Measurements from ENCODE around the gene TECR.

The TECR gene, protein sequence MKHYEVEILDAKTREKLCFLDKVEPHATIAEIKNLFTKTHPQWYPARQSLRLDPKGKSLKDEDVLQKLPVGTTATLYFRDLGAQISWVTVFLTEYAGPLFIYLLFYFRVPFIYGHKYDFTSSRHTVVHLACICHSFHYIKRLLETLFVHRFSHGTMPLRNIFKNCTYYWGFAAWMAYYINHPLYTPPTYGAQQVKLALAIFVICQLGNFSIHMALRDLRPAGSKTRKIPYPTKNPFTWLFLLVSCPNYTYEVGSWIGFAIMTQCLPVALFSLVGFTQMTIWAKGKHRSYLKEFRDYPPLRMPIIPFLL

GRCh38 chr19:14529254-14530004 is at the start of gene TECR:
TSS of gene TECR (plus strand) at chr19:14529594. CDS start at chr19:14529697, 103 bp downstream.
- H3K36me3 ChIP-seq (ENCODE audit: insufficient read depth, low read length), result peaks cover 5% of the 10 kb centered on the region
- H3K4me3 ChIP-seq (ENCODE audit: low read length), result peak within 1 kb of the TSS; percentile 71
- peaks cover 9% of the 10 kb centered on the region for H3K4me1 ChIP-seq (ENCODE audit: insufficient read depth, low read length)
- H3K27me3 ChIP-seq (ENCODE audit: insufficient read depth, low read length), result no peaks in the 10 kb centered on the region
- H3K9me3 ChIP-seq (ENCODE audit: low read length), result no peaks in the 10 kb centered on the region
- H2AFZ ChIP-seq (ENCODE audit: low read depth, low read length), result peak within 1 kb of the TSS; percentile 58

DNA sequence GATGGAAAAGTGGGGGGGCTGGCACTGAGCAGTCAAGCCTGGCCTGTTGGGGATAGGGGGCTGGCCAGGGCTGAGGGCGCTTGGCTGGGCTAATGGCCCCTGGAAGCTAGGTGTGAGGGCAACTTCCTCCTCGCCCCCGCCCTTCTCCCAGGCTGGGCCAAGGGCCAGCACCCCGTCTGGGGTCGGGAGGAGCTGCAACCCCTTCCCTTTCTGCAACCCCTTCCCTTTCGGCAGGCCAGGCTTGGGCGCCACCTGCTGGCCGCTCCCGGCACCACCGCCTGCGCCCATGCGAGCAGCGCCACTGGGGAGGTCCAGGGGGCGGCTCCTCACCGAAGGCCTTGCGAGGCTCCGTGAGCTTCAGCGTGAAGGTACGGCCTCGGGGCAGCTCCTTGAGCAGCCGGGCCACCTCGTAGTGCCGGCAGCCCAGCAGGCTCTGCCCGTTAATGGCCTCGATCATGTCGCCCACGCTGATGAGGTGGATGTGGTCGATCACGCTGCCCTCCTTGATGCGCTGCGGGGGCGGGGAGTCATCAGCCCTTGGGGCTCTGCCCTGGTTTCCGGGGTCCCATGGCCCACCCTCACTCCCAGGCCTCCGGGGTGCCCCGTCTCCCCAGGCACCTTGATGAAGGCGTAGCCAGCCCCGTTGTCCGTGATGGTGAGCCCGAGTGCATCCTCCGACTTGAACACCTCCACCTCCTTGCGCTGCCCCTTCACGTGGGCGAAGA is 49.3 kb upstream of the TECR start:
- peaks cover 7% of the 10 kb centered on the region for H3K4me1 ChIP-seq (ENCODE audit: insufficient read depth, low read length)

GRCh38 chr19:14480700-14481079 is 48.7 kb upstream of the TECR start:
- Histone ChIP-seq H3K4me1 (ENCODE audit: insufficient read depth, low read length) (peaks cover 4% of the 10 kb centered on the region), H3K27me3 (ENCODE audit: insufficient read depth, low read length) (no peaks in the 10 kb centered on the region), H3K9me3 (ENCODE audit: low read length) (no peaks in the 10 kb centered on the region), H3K4me3 (ENCODE audit: low read length) (no peak overlapping the region), H2AFZ (ENCODE audit: low read depth, low read length) (no peak overlapping the region), H3K36me3 (ENCODE audit: insufficient read depth, low read length) (peaks cover 24% of the 10 kb centered on the region)

More for the DNA sequence above, 49.3 kb upstream of the TECR start:
- Histone ChIP-seq H3K27me3 (ENCODE audit: insufficient read depth, low read length) (no peaks in the 10 kb centered on the region), H3K4me3 (ENCODE audit: low read length) (no peak overlapping the region), H3K9me3 (ENCODE audit: low read length) (no peaks in the 10 kb centered on the region), H3K36me3 (ENCODE audit: insufficient read depth, low read length) (peaks cover 24% of the 10 kb centered on the region), H2AFZ (ENCODE audit: low read depth, low read length) (no peak overlapping the region)

DNA sequence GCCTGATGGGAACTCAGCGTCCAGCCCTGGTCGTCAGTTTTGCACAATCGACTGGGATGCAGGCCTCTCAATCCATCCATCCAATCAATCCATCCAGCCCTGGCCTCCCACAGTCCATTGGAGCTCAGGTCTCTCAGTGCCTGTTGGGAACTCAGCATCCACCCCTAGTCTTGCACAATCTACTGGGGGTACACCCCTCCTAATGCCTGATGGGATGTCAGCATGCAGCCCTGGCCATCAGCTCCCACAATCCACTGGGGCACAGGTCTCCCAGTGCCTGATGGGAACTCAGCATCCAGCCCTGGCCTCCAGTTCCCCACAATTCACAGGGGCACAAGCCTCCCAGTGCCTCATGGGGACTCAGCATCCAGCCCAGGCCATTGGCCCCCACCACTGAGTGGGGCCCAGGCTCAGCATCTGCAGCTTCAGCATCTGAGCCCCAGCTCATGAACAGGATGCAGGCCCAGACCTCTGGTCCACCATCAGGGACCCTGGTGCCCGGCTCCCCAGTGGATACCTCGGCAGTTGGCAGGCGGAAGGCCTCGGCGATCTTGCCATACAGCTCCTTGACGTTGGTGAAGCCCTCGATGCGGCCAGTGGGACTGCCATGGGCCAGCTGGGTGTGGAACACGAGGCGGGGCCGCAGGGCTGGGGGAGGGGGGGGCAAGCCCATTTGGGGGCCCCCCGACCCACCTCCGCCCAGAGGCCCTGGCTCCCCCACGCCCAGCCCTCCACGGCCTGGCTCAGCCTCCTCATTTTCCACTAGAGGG is 47.0 kb upstream of the TECR start:
- no peaks in the 10 kb centered on the region for H3K4me1 ChIP-seq (ENCODE audit: insufficient read depth, low read length)
- H2AFZ ChIP-seq (ENCODE audit: low read depth, low read length), result no peak overlapping the region
- peaks cover 27% of the 10 kb centered on the region for H3K36me3 ChIP-seq (ENCODE audit: insufficient read depth, low read length)
- no peaks in the 10 kb centered on the region for H3K9me3 ChIP-seq (ENCODE audit: low read length)
- H3K4me3 ChIP-seq (ENCODE audit: low read length), result no peak overlapping the region
- no peaks in the 10 kb centered on the region for H3K27me3 ChIP-seq (ENCODE audit: insufficient read depth, low read length)

DNA sequence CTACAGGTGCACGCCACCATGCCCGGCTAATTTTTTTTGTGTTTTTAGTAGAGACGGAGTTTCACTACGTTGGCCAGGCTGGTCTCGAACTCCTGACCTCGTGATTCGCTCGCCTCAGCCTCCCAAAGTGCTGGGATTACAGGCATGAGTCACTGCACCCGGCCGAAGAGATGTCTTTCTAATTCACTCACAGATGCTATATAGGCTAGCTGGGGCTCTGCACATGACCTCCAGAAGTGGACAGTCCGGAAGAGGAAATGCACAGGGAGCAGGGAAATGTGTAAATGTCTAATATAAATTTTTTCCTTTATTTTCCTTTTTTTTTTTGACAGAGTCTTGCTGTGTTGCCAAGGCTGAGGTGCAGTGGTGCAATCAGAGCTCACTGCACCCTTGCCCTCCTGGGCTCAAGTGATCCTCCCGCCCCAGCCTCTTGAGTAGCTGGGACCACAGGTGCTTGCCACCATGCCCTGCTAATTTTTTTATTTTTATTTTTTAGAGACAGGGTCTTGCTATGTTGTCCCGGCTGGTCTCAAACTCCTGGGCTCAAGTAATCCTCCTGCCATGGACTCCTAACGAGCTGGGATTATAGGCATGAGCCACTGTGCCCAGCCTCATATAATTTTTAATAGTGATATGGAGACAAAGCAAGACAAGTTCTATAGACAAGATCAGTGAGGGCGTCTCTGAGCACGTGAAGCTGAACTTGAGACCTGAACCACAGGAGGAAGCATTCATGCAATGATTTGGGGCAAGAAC is 41.8 kb upstream of the TECR start:
- Histone ChIP-seq H3K4me3 (ENCODE audit: low read length) (no peak overlapping the region), H3K9me3 (ENCODE audit: low read length) (no peaks in the 10 kb centered on the region), H2AFZ (ENCODE audit: low read depth, low read length) (no peak overlapping the region), H3K4me1 (ENCODE audit: insufficient read depth, low read length) (no peaks in the 10 kb centered on the region), H3K36me3 (ENCODE audit: insufficient read depth, low read length) (peaks cover 22% of the 10 kb centered on the region), H3K27me3 (ENCODE audit: insufficient read depth, low read length) (no peaks in the 10 kb centered on the region)

DNA sequence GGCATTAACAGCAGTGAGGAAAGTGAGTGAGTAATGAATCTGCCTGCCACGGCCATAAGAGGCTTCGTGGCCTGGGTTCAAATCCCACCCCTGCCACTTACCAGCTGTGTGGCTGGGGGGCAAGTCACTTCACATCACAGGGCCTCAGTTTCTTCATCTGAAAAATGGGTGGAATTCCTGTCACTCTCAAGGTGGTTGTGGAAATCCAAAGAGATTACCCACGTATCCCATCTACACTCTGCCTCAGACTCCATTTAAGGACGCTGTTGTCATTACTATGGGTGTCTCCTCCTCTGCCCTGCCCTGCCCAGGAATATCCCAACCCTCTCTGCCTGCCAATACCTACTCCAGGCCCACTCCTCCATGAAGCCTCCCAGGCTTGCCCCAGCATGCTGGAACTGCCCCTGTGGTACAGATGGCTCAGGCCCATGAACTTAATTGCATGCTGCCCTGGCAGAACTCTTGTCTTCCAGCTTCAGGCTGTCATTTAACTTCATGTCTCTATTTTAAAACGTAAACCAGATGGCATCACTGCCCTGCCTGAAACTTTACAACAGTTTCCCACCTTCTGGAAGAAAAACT is 36.5 kb upstream of the TECR start:
- Histone ChIP-seq H3K9me3 (ENCODE audit: low read length) (no peaks in the 10 kb centered on the region), H3K36me3 (ENCODE audit: insufficient read depth, low read length) (peaks cover 22% of the 10 kb centered on the region), H3K4me3 (ENCODE audit: low read length) (no peak overlapping the region), H3K4me1 (ENCODE audit: insufficient read depth, low read length) (peaks cover 20% of the 10 kb centered on the region), H2AFZ (ENCODE audit: low read depth, low read length) (no peak overlapping the region), H3K27me3 (ENCODE audit: insufficient read depth, low read length) (peaks cover 2% of the 10 kb centered on the region)

DNA sequence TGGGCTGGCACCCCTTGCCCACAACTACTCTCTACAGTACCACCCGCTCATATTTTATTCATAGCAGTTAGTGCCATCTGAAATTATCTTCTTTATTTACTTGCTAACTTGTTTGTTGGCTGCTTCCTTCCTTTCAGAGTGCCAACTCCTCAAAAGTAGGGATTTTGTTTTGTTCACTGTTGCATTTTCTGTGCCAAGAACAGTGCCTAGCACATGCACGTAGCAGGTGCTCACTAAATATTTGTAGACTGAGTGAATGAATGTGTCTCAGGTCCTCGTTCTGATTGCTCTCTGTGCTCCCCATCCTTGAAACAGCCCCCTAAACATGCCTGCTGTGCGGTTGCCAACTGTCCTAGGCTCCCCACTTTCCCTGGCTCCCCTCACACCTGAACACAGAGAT is 35.0 kb upstream of the TECR start:
- Histone ChIP-seq H3K9me3 (ENCODE audit: low read length) (no peaks in the 10 kb centered on the region), H3K4me3 (ENCODE audit: low read length) (peak overlapping the region; percentile 85), H3K36me3 (ENCODE audit: insufficient read depth, low read length) (peaks cover 15% of the 10 kb centered on the region), H3K27me3 (ENCODE audit: insufficient read depth, low read length) (peaks cover 2% of the 10 kb centered on the region), H2AFZ (ENCODE audit: low read depth, low read length) (no peak overlapping the region), H3K4me1 (ENCODE audit: insufficient read depth, low read length) (peaks cover 21% of the 10 kb centered on the region)

DNA sequence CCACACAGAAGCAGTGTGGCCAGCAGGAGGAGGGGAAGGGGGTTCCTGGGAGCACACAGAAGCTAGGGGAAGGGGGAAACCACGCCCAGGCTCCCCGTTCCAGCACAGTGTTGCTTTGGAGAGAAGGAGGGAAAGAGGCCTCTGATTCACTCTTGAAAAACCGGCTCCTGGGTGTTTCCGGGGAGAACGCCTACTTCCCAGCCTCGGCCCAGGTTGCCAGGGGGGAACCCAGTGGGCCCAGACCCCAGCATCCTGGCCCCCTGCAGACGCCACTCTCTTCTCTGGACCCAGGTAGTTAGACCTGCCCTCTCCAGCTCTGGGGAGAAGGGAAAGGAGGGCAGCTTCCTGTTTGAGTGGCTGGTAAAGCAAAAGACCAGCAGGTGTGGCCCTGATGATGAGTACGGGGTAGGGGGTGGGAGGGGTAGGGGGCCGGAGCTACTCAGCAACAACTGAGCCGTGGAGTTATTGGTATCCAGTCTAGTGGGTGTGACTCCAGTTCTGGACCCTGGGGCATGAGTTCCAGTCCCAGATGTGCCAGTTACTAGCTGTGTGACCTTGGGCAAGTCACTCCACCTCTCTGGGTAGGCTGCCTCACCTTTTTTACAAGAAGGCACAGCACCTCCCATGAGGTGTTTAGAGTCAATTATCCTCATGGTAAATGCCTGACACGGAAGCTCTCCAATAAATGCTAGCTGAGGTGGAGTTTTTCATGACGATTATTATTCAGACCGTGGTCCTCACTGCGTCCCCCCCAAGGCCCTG is 34.3 kb upstream of the TECR start:
- H3K9me3 ChIP-seq (ENCODE audit: low read length), result no peaks in the 10 kb centered on the region
- peak overlapping the region; percentile 85 for H3K4me3 ChIP-seq (ENCODE audit: low read length)
- peaks cover 13% of the 10 kb centered on the region for H3K36me3 ChIP-seq (ENCODE audit: insufficient read depth, low read length)
- peaks cover 2% of the 10 kb centered on the region for H3K27me3 ChIP-seq (ENCODE audit: insufficient read depth, low read length)
- H2AFZ ChIP-seq (ENCODE audit: low read depth, low read length), result peak overlapping the region; percentile 62
- peaks cover 21% of the 10 kb centered on the region for H3K4me1 ChIP-seq (ENCODE audit: insufficient read depth, low read length)

DNA sequence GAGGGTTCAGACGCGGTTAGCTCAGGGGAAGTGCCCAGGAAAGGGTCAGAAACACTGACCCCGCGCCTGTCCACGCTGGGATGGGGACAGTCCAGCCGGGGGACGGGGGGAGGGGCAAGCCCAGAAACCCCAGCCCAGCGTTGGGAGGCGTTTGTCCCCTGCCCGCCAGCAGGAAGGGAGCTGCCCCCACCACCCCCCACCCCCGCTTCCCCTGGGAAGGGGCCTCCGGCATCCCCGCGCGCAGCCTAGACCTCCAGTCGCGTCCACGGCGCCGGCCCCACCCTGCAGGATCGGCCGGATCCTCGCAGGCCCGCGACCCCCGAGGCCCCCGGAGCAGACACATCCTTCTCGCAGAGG is 33.7 kb upstream of the TECR start:
- H3K36me3 ChIP-seq (ENCODE audit: insufficient read depth, low read length), result peaks cover 11% of the 10 kb centered on the region
- peak overlapping the region; percentile 62 for H2AFZ ChIP-seq (ENCODE audit: low read depth, low read length)
- no peaks in the 10 kb centered on the region for H3K9me3 ChIP-seq (ENCODE audit: low read length)
- H3K4me3 ChIP-seq (ENCODE audit: low read length), result peak overlapping the region; percentile 85
- H3K4me1 ChIP-seq (ENCODE audit: insufficient read depth, low read length), result peaks cover 21% of the 10 kb centered on the region
- H3K27me3 ChIP-seq (ENCODE audit: insufficient read depth, low read length), result peaks cover 2% of the 10 kb centered on the region

DNA sequence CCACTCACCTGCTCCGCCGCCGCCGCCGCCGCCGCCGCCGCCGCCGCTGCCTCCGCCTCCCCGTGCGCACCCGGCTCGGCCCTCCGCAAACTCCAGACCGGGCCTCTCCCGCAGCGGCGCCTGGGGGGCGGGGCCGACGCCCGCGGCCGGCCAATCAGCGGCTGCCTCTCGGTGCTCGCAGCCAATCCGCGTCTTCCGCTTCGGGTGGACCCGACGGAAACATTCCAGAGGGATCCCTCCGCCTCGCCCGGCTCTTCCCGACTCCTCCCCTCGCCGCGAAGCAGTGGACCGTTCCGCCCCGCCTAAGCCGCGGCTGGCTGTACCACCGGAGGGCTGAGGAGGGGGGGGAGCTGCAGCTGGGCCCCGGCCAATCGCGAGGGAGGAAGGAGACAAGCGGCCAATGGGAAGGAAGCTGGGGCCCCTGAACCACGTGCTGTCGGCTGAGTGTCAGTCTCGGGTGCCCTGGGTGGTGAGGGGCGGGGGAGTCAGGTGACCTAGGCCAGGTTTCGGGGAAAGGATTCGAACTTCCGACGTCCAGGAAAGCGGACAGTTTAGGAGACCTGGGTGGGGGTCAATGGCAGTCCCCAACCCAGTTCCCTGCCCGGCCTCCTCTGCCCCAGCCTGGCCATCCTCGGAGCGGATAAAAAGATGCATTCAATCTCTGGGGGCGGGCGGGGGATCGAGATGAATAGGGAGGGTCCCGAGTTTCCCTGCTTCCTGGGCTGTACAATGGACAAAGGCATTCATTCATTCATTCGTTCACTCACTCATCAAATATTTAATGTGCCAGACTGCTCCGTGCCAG is 33.2 kb upstream of the TECR start, which contains the start of gene GIPC1:
TSS of gene GIPC1 (minus strand) at position 99 of the 805 bp plus-strand sequence. CDS start 13,151 bp downstream, outside the sequence.
- no peaks in the 10 kb centered on the region for H3K9me3 ChIP-seq (ENCODE audit: low read length)
- H3K27me3 ChIP-seq (ENCODE audit: insufficient read depth, low read length), result peaks cover 2% of the 10 kb centered on the region
- peaks cover 8% of the 10 kb centered on the region for H3K36me3 ChIP-seq (ENCODE audit: insufficient read depth, low read length)
- H3K4me3 ChIP-seq (ENCODE audit: low read length), result peak within 1 kb of the TSS; percentile 85
- peak within 1 kb of the TSS; percentile 62 for H2AFZ ChIP-seq (ENCODE audit: low read depth, low read length)
- peaks cover 21% of the 10 kb centered on the region for H3K4me1 ChIP-seq (ENCODE audit: insufficient read depth, low read length)

DNA sequence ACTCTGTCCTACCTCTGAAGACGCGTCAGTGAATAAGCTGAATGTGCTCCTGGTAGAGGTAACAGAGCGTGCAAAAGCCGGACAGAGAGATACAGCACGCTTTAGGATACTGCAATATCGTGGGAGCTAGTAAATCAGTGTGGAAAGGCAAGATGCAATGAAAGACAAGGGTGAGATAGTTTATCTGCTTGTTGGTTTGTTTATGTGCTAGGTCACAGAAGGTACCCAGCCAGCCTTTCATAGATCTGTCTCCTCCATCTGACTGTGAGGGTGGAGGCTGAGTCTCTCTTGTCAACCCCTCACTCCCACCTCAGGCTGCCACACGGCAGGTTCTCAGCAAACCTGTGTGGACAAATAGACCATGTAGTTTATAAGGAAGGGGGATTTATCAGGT is 32.6 kb upstream of the TECR start:
- H3K36me3 ChIP-seq (ENCODE audit: insufficient read depth, low read length), result peaks cover 6% of the 10 kb centered on the region
- peak overlapping the region; percentile 41 for H3K4me3 ChIP-seq (ENCODE audit: low read length)
- peak overlapping the region; percentile 22 for H2AFZ ChIP-seq (ENCODE audit: low read depth, low read length)

More for the DNA sequence above, 32.6 kb upstream of the TECR start:
- peaks cover 2% of the 10 kb centered on the region for H3K27me3 ChIP-seq (ENCODE audit: insufficient read depth, low read length)
- no peaks in the 10 kb centered on the region for H3K9me3 ChIP-seq (ENCODE audit: low read length)
- H3K4me1 ChIP-seq (ENCODE audit: insufficient read depth, low read length), result peaks cover 21% of the 10 kb centered on the region
